Measurements from ENCODE around the gene ATP2B3.

DNA sequence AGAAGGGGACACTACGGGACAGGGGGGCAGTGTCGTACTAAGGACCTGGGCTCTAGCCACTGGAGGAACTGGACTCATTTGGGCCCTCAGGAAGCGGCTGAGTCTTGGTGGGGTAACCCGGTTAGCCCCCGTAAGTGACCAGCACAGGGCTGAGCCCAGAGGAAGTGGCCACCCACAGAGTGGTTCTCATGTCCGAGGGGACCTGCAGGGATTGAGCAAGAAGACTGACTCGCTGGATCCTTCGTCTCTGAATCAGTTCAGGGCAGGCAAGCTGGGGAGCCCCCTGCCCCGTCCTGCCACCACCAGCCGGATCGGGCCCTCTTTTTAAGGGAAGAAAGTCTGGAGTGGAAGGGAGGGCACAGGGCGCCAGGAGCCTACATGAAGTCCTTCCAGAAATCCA is 23.4 kb upstream of the ATP2B3 start:
- TF ChIP-seq, protein P1, sequence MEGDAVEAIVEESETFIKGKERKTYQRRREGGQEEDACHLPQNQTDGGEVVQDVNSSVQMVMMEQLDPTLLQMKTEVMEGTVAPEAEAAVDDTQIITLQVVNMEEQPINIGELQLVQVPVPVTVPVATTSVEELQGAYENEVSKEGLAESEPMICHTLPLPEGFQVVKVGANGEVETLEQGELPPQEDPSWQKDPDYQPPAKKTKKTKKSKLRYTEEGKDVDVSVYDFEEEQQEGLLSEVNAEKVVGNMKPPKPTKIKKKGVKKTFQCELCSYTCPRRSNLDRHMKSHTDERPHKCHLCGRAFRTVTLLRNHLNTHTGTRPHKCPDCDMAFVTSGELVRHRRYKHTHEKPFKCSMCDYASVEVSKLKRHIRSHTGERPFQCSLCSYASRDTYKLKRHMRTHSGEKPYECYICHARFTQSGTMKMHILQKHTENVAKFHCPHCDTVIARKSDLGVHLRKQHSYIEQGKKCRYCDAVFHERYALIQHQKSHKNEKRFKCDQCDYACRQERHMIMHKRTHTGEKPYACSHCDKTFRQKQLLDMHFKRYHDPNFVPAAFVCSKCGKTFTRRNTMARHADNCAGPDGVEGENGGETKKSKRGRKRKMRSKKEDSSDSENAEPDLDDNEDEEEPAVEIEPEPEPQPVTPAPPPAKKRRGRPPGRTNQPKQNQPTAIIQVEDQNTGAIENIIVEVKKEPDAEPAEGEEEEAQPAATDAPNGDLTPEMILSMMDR (IDR thresholded peaks at IDR 0.05): no peak
- no peak for TF ChIP-seq POLR2AphosphoS5 (IDR thresholded peaks at IDR 0.05)
- TF ChIP-seq POLR2A (IDR thresholded peaks at IDR 0.05): no peak

Measured in upper lobe of left lung (tissue), 4 donors.